ENCODE data around the gene TCEAL8.
A peak's percentile ranks its signal among the peaks of the same experiment; 100 is the strongest.

The TCEAL8 gene

DNA sequence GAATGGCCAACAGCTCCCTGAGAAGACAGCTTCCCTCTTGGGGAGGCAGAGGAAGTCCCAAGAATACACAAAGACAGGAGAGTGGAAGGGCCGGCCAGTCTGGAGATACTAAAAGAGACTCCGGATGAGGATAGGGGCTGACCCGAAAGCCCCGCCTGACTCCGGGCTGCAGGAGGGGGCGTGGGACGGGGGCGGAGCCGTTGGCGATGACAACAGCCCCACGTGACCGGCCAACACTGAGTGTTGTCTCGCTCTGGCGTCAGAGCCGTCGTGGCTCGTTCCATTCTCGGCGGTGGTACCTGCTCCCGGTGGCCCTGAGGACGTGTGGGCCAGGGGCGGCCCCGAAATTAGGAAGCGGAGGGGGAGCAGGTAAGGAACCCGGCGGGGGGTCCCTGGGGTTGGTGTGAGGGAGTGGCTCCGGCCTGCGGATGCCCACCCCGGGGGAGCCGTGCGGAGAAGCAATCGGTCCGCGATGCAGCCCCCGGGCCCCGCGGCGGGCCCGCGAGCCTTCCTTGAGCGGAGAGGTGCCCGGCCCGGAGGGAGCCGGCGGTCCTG lies 40.0 kb downstream of the TCEAL8 start, which contains the start of gene BEX4:
Gene BEX4 (plus strand): TSS at position 239 of the 555 bp plus-strand sequence. CDS start 1,046 bp downstream, outside the sequence.
- DNase-seq, result peak; percentile 54 to 78

GRCh38 chrX:103212749-103213457 lies 42.1 kb downstream of the TCEAL8 start:
- DNase-seq, result no peak

DNA sequence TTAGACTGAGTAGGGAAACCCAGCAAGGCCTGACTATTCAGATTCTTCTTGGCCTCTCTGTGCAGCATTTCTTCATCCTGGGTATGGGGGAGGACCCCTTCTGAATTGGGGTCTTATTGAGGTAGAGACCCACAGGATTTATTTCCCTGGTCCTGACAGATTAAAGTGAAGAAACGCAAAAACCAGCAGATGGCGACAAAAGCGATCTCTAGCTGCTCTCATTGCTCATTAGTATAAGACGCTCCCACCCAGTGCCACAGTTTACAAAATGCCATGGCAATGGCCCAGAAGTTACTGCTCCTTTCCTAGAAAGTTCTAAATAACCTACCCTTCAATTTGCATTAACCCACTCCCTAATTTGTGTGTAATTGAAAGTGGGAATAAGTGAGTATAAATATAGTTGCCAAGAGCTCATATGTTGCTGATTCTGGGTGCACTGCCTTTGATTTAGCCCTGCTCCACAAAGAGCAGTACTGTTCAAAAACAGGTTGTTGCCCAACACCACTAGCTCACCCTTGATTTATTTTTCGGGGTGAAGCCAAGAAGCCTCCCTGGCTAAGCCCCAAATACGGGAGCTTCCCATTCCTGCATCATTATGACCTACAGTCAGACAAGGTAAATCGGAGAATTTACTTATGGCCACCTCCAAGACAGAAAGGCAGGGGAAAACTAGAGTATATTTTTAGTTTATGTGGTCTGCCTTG lies 43.8 kb downstream of the TCEAL8 start:
- DNase-seq, result peak in 1 of 2 donors; percentile 42

GRCh38 chrX:103210056-103210455 lies 44.9 kb downstream of the TCEAL8 start:
- DNase-seq, result no peak
